OCI-M1 (cell line): Measurements from ENCODE around the gene ERN2.
"Not testable (repeated sequence)": the region's sequence is repeated elsewhere in the genome, so short reads cannot be mapped to it uniquely, and the experiment has no call there.

Source experiments
- DNase-seq: peaks from one replicate; lab custom pipeline; 2025; lab: John Stamatoyannopoulos, UW

The ERN2 gene

GRCh38 chr16:23722613-23723240 is 9.7 kb upstream of the ERN2 start:
- DNase-seq = not testable (repeated sequence)

GRCh38 chr16:23716484-23716883 is 3.5 kb upstream of the ERN2 start:
- DNase-seq = no peak

GRCh38 chr16:23711785-23712184 is 1.2 kb downstream of the ERN2 start:
- DNase-seq = no peak

- no peak for DNase-seq
Measured at GRCh38 chr16:23710504-23710903, 2.5 kb downstream of the ERN2 start.

GRCh38 chr16:23710008-23710407 is 3.0 kb downstream of the ERN2 start:
- DNase-seq = no peak

GRCh38 chr16:23709536-23709935 is 3.5 kb downstream of the ERN2 start:
- no peak for DNase-seq

- DNase-seq = no peak
Measured at GRCh38 chr16:23706439-23706838, 6.6 kb downstream of the ERN2 start.

- DNase-seq = no peak
Measured at GRCh38 chr16:23705517-23705902, 7.5 kb downstream of the ERN2 start.

- DNase-seq = no peak
Measured at GRCh38 chr16:23704772-23705516, 8.1 kb downstream of the ERN2 start.

GRCh38 chr16:23702951-23703350 is 10.1 kb downstream of the ERN2 start:
- no peak for DNase-seq

GRCh38 chr16:23701045-23701444 is 12.0 kb downstream of the ERN2 start:
- no peak for DNase-seq

- no peak for DNase-seq
Measured at GRCh38 chr16:23700509-23700908, 12.5 kb downstream of the ERN2 start.

- DNase-seq = no peak
Measured at GRCh38 chr16:23700093-23700492, 12.9 kb downstream of the ERN2 start.

GRCh38 chr16:23699100-23699499 is 13.9 kb downstream of the ERN2 start:
- DNase-seq = no peak

GRCh38 chr16:23695756-23696155 is 17.3 kb downstream of the ERN2 start:
- no peak for DNase-seq

- DNase-seq = no peak
Measured at GRCh38 chr16:23694644-23695373, 18.2 kb downstream of the ERN2 start.

- DNase-seq = no peak
Measured at GRCh38 chr16:23694265-23694643, 18.8 kb downstream of the ERN2 start.

- no peak for DNase-seq
Measured at GRCh38 chr16:23692190-23692837, 20.7 kb downstream of the ERN2 start.

GRCh38 chr16:23691483-23692189 is 21.4 kb downstream of the ERN2 start:
- DNase-seq = peak; percentile 7

- no peak for DNase-seq
Measured at GRCh38 chr16:23690771-23691482, 22.1 kb downstream of the ERN2 start.

- no peak for DNase-seq
Measured at GRCh38 chr16:23689442-23690187, 23.4 kb downstream of the ERN2 start.
